Stromal cell of bone marrow (primary cell): Measurements from ENCODE around the gene CPAMD8.
A peak's percentile ranks its signal among the peaks of the same experiment; 100 is the strongest.

Experiments used
- DNase-seq: peaks from one replicate; pipeline ENCODE4 v3.0.0-alpha.2; 2012; ENCODE audit warnings: low read depth

The CPAMD8 gene

GRCh38 chr19:16892868-16893685 lies 133.5 kb downstream of the CPAMD8 start:
- no peak for DNase-seq

GRCh38 chr19:16892436-16892835 lies 134.2 kb downstream of the CPAMD8 start:
- DNase-seq, result no peak

GRCh38 chr19:16891696-16892382 lies 134.8 kb downstream of the CPAMD8 start:
- DNase-seq, result no peak

GRCh38 chr19:16890461-16891184 lies 136.0 kb downstream of the CPAMD8 start:
- DNase-seq, result no peak

- no peak for DNase-seq
These were observed 136.6 kb downstream of the CPAMD8 start for GRCh38 chr19:16889883-16890460.

GRCh38 chr19:16889366-16889882 lies 137.2 kb downstream of the CPAMD8 start:
- DNase-seq, result no peak

- DNase-seq, result no peak
These were observed 137.8 kb downstream of the CPAMD8 start, which contains the start of gene F2RL3 for GRCh38 chr19:16888629-16889365. TSS of gene F2RL3 (plus strand) at chr19:16888999. CDS start at chr19:16889190, 191 bp downstream.

- DNase-seq, result no peak
These were observed 139.0 kb downstream of the CPAMD8 start for GRCh38 chr19:16887353-16888265.

- peak; percentile 17 for DNase-seq
These were observed 140.2 kb downstream of the CPAMD8 start for GRCh38 chr19:16886305-16886880.

GRCh38 chr19:16885166-16885565 lies 141.4 kb downstream of the CPAMD8 start:
- no peak for DNase-seq

- DNase-seq, result no peak
These were observed 143.1 kb downstream of the CPAMD8 start for GRCh38 chr19:16883522-16883921.

GRCh38 chr19:16882146-16882545 lies 144.5 kb downstream of the CPAMD8 start:
- DNase-seq, result no peak

GRCh38 chr19:16880884-16881554 lies 145.6 kb downstream of the CPAMD8 start:
- no peak for DNase-seq

- DNase-seq, result no peak
These were observed 148.2 kb downstream of the CPAMD8 start for GRCh38 chr19:16878181-16878965.

- DNase-seq, result no peak
These were observed 149.0 kb downstream of the CPAMD8 start for GRCh38 chr19:16877581-16877980.

- DNase-seq, result no peak
These were observed 149.7 kb downstream of the CPAMD8 start for GRCh38 chr19:16876904-16877361.

- no peak for DNase-seq
These were observed 150.7 kb downstream of the CPAMD8 start for GRCh38 chr19:16875584-16876555.
